HG03097 (cell line): ENCODE results near the gene TMEM128.
"Not testable (repeated sequence)": the region's sequence is repeated elsewhere in the genome, so short reads cannot be mapped to it uniquely, and the experiment has no call there.

ENCODE experiments used
- ATAC-seq: cut with Tn5 transposase; IDR thresholded peaks from one replicate; pipeline ENCODE4 v1.9.1; 2021; ENCODE audit not compliant: unreplicated experiment, low FRiP score

TMEM128 gene

GRCh38 chr4:4202510-4202909 is 45.5 kb downstream of the TMEM128 start:
- ATAC-seq: no peak

GRCh38 chr4:4200624-4201023 is 47.4 kb downstream of the TMEM128 start:
- ATAC-seq: no peak

GRCh38 chr4:4195354-4195753 is 52.7 kb downstream of the TMEM128 start:
- ATAC-seq: no peak

- ATAC-seq: not testable (repeated sequence)
These were observed 59.5 kb downstream of the TMEM128 start for GRCh38 chr4:4188557-4188956.
